ENCODE data around the gene SLC25A51.

Gene SLC25A51

DNA sequence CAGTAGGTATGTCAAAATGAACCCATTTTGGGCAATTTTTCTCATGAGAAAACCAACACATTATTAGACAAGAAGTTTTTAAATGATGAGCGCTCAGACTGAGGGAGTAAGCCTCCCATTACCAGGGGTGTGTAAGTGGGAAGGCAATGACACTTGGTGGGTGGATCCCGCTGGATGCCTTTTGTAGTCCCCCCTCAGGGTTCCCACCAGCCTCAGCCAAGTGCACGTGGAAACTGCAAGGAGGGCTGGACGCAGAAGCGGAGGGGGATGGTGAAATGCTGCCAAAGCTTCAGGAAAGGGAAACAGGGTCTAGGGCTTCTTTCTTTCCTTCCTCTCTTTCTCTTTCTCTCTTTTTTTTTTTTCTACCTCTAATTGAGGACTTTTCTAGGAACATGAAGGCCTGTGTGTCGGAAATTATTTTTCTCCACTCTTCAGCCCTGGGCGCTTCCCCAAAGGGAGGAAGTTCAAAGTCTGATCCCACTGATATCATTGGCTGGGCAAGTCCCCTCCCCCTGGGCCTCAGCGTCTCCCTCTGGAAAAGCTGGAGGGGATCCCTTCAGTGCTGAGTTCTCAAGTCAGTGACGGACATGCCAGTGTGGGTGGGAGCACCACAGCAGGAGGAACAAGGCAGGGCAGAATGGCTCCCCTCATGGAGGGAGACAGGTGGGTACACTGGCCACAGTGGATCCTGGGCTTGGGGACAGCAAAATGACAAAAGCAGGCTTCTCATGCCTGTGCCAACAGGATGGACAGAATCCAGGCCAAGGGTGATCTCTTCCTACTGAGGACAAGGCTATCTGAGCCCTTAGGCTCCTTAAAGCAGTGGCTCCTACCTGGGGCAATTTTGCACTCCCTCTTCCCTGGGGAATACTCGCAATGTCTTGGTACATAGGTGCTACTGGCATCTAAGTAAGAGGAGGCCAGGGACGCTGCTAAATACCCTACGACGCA, 23.9 kb upstream of the SLC25A51 start:
- no peak overlapping the region for H3K4me3 ChIP-seq (ENCODE audit: low read length)

DNA sequence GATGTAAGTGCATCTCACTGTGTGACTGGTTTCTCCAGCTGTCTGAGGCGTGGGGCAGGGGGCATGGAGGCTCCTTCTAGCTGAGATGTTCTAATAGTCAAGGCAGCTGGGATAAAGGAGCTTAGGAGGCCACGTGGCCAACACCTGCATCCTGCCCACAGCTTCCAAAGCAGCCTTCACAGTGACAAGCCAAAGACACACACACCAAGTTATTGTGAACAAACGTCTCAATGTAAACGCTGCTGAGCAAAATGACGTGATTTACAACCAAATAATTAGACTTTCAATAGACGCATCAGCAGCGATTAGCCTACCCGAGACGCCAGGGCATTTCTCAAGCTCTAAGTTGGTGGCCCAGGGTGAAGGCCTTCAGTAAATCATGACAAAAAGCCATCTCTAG, 23.2 kb upstream of the SLC25A51 start:
- no peak overlapping the region for H3K4me3 ChIP-seq (ENCODE audit: low read length)
- no peak for TF ChIP-seq ZNF274 (IDR thresholded peaks at IDR 0.05; ENCODE audit: low read depth, low read length)

More for the DNA sequence above, 23.9 kb upstream of the SLC25A51 start:
- no peak for TF ChIP-seq ZNF274 (IDR thresholded peaks at IDR 0.05; ENCODE audit: low read depth, low read length)

DNA sequence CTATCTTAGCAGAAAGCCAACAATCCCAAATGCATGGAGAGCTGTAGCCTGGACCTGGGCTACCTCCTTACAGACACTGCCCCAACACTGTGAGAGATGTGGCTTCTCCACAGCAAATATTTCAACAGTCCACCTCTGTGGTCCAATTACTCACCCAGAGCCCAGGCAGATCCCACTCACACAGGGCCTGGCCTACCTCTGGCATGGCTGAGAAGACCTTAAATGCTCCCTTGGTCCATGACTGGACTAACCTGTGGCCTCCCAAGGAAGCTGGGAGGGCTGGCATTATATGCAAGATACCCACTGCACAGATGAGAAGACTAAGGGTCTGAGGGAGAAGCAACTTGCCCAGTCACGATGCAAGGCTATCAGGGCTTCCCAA, 22.8 kb upstream of the SLC25A51 start:
- H3K4me3 ChIP-seq (ENCODE audit: low read length), result no peak overlapping the region
- no peak for TF ChIP-seq ZNF274 (IDR thresholded peaks at IDR 0.05; ENCODE audit: low read depth, low read length)

DNA sequence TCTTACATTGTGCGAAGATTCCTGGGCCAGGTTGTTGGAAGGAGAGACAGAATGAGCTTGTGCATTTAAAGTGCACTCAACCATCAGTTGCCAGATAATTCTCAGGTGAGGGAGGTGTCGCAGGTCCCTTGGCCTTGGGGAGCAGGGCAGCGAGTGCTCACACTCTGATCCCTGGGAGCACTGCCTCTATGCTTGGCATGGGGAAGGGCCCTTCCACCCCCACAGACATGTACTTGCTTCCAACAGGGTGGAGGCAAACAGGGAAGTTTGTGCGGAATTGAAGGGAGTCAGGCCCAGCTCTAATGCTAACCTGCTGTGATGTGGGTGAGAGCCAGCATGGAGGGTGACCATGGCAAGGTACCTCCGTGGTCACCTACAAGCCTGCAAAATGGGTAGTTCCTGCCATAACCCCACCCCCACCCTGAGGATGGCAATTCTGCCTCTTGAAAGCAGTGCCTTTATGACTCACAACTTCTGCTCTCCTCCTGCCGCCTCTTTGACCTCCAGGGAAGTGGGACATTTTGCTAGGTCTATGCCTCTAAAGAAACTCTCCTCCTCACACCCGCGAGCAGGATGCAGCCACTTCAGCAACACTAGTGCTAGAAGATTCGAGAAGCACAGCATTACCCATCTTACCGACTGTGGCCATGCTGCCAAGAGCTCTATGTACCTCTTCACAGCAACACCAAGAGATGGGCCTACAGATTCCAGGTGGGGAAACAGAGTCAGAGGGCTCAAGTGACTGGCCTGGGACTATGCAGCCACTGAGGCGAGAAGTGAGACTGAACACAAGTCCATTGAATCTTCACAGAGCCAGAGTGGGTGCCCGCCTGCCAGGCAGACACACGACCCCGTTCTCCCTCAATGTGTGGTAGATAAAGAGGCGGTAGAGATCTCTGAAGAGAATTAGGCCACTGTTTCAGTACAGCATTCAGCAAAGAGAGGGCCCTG, 22.1 kb upstream of the SLC25A51 start:
- TF ChIP-seq ZNF274 (IDR thresholded peaks at IDR 0.05; ENCODE audit: low read depth, low read length), result no peak

DNA sequence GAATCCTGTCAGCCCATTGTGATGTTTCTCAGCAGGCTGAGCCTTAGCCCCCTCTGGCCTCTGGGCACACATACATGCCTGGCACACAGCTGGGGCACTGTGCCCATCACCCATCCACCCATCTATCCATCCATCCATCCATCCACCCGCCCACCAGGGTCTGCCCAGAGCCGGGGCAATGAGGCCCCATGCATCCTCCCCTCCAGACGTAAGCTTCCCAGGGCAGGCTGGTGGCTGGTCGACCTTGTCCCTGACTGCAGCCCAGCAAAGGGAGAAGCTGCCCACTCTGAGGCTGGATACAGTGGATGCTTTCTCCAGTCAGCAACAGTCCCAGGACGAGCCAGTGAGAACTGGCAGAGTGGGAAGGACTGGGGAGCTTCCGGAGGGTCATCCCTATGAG, 21.1 kb upstream of the SLC25A51 start:
- H3K4me3 ChIP-seq (ENCODE audit: low read length), result no peak overlapping the region
- TF ChIP-seq ZNF274 (IDR thresholded peaks at IDR 0.05; ENCODE audit: low read depth, low read length), result no peak

More for the DNA sequence above, 22.1 kb upstream of the SLC25A51 start:
- no peak overlapping the region for H3K4me3 ChIP-seq (ENCODE audit: low read length)

DNA sequence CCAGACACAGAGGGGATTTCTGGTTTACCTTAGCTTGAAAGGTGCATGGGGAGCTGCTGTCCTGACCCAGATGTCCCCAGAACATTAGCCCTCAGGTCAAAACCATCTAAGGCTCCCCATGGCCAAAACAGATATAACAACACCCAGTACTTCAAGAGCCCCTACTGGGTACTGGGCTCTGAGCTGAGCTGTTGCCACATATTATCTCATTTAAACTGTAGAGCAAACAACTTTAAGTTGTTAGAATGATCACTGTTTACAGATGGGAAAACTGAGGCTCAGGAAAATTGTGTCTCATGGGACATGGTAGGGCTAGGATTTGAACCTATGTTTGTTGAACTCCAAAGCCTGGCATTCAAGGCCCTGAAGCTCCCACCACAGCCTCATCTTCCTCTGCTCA, 20.6 kb upstream of the SLC25A51 start:
- no peak for TF ChIP-seq ZNF274 (IDR thresholded peaks at IDR 0.05; ENCODE audit: low read depth, low read length)
- no peak overlapping the region for H3K4me3 ChIP-seq (ENCODE audit: low read length)

DNA sequence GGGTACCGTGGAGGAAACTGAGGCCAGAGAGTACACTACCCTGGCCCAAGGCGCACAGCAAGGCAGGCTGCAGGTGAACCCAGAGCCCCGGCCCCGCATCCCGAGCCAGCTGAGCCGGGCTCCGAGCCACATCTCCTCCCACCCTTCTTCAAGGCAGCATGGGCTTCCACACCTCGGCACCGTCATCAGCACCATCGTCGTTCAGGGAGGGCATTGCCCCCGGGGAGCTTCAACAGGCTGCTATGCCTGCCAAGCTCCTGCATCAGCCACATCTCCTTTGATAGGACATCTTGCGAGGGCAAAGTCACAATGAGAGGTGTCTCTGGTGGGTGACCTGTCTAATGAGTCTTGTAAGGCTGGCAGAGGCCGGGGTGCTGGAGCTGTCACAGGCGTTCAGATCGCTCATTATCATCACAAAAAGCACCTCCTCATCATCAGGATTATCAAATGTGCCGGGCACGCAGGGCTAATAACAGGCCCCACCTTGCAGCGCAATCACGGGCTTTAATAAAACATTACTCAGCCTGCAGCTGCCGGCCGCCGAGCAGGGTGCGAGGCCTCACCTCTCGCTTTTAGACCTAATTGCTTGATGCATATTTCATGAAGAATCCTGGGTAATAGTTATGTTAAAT, 20.0 kb upstream of the SLC25A51 start:
- H3K4me3 ChIP-seq (ENCODE audit: low read length), result no peak overlapping the region

DNA sequence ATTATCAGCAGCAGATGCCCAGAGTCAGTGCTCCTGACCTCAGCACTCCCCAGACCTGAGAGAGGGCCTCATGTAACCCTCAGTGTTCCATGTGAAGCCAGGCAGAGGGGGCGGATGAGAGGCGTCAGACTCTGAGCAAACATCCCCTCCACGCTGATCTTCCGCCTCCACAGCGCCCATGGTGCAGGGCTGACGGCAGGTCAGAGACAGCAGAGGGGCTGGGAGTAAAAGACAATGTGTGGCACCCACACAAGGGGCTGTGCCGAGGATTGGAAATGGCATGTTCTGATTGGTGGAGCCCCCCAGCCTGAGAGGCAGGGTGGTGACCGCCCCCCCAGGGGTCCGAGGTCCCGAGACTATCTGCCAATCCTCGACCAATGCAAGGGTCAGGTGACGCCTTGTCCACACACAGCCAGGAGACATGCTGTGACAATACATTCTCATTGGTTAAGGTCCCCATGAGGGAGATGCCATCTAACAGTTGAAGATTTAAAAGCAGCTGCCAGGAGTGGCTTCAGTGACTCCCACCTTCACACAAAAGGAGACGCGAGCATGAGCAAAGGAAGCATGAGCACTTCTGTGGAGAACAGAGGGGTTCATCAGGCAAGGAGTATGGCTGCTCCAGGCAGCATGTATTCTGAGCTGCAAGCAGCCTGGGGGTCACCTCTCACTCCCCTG, 19.3 kb upstream of the SLC25A51 start:
- no peak for TF ChIP-seq ZNF274 (IDR thresholded peaks at IDR 0.05; ENCODE audit: low read depth, low read length)
- no peak overlapping the region for H3K4me3 ChIP-seq (ENCODE audit: low read length)

More for the DNA sequence above, 20.0 kb upstream of the SLC25A51 start:
- no peak for TF ChIP-seq ZNF274 (IDR thresholded peaks at IDR 0.05; ENCODE audit: low read depth, low read length)

DNA sequence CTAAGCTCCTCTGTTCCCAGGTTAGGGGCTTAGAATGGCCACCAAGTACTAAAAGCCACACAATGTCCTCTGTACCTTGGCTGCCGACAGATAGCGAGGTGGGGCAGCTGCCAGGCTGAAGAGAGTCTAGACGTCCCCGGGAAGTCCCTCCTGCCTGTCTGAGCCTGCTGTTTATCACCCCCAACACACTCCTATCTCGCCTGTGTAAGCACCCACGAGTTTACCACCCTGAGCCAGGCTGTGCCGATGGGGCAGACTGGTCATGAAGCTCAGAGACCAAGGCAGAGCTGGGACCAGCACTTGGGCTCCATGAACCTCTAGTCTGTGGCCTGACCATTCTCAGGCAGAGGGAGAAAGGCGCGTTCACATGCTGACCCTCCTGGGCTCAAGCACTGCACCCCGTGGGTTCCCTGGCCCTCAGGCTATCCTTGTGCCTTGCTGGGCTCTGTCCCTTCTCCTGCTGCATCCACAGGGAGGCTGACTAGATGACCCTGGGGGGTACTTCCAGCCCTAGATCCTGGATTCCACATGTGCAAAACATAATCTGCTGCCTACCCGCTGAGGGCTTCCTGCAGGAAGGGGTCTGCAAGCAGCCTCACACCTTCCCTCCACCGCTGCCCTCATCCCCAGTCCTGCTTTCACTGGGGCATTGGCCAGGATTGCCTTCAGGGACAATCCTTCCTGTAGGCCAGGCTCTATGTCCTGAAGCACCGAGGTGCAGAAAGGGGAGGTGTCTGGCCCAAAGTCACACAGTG, 18.6 kb upstream of the SLC25A51 start:
- TF ChIP-seq ZNF274 (IDR thresholded peaks at IDR 0.05; ENCODE audit: low read depth, low read length), result no peak
- no peak overlapping the region for H3K4me3 ChIP-seq (ENCODE audit: low read length)

DNA sequence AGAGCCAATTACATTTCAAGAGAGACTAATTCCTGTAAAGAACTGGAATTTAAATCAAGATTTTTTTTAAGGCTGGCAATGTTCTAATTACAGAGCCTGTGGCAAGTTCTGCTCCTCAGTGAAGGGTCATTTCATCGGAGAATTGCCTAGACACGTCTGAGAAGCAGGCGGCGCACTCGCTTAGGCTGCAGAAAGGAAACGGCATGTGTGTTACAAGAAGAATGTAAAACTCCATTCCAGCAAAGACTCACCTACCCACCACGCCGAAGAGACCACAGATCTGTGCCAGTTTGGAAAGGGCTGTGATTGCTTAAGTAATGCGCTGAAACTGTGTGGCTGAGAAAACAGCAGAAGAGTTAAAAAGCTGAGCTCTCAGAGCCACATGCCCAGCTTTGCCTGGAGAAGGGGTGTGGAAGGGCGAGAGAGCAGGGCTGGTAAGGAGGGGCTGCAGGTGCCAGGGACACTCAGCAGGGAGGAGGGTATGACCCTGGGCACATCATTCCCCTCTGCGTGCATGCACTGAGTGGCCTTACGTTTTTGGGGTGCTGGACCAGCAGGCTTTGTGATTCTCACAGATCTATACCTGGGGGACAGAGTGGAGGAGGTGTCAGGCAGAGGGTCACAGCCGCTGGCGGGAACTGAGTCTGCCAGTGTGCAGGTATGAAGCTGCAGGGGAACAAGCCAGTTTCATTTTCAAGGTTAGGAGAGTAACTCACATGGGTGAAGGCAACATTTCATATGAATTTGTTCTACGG, 17.8 kb upstream of the SLC25A51 start:
- no peak for TF ChIP-seq ZNF274 (IDR thresholded peaks at IDR 0.05; ENCODE audit: low read depth, low read length)
- H3K4me3 ChIP-seq (ENCODE audit: low read length), result no peak overlapping the region

DNA sequence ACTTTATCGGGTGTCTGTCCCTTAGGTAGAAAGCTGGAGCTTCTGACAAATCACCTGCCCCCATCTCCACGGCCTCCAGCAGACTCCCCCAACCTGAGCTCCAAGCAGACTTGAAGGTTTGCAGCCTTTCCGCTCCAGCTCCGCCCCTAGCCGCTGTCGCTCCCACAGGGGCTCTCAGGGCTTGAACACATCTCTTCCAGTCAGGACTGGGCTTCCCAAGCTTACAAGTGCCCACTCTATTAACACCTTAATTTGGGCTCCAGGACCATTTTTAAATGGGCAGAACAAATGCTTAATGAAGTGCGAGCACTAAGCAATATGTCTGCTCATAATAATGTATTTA, 17.2 kb upstream of the SLC25A51 start:
- TF ChIP-seq ZNF274 (IDR thresholded peaks at IDR 0.05; ENCODE audit: low read depth, low read length), result no peak

DNA sequence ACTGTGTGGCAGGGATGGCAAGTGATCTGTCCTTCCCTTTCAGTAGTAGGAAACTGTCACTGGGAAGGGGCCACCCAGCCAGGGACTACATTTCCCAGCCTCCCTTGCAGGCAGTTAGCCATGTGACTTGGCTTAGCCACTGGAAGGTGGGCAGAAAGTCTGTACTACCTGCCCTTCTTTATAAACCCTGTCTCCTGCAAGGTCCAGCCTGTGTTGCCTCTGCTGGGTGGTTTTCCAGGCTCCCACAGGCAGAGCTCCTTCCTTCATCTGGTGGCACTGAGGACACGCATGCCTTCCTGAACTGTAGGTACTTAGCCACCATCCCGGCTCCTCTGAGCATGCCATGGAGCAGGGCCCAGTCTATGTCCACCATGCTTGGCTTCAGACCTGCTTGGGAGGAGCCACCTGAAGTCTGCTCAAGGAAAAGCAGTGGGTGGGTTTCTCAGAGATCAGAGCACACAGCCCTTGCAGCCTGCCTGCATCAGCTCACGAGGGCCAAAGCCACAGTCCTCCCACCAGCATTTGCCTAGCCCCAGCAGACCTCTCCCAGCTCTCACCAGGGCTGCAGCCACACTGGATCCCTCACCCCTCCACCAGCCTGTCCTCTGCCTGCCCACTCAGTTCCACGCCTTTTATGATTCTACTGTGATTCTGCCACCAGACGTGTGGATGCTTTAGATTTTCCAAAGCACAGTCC, 16.7 kb upstream of the SLC25A51 start:
- TF ChIP-seq ZNF274 (IDR thresholded peaks at IDR 0.05; ENCODE audit: low read depth, low read length), result no peak

More for the DNA sequence above, 17.2 kb upstream of the SLC25A51 start:
- H3K4me3 ChIP-seq (ENCODE audit: low read length), result no peak overlapping the region

More for the DNA sequence above, 16.7 kb upstream of the SLC25A51 start:
- H3K4me3 ChIP-seq (ENCODE audit: low read length), result no peak overlapping the region

Data from GM08714 (cell line).